Neuron (in vitro differentiated cells): Measurements from ENCODE around the gene STEAP2.

ENCODE experiments used
- H2AFZ ChIP-seq: one replicate; pipeline ENCODE4 v1.6.1; 2013; ENCODE audit warnings: low read depth, mild to moderate bottlenecking, inconsistent platforms, low read length, moderate library complexity
- H3K27me3 ChIP-seq: one replicate; pipeline ENCODE4 v1.6.1; 2013; ENCODE audit warnings: low read length; ENCODE audit not compliant: insufficient read depth
- H3K36me3 ChIP-seq: one replicate; pipeline ENCODE4 v1.6.1; 2013; ENCODE audit warnings: low read length; ENCODE audit not compliant: insufficient read depth
- H3K4me1 ChIP-seq: one replicate; pipeline ENCODE4 v1.6.1; 2013; ENCODE audit warnings: low read length; ENCODE audit not compliant: insufficient read depth
- H3K4me3 ChIP-seq: 2 replicates; pipeline ENCODE4 v1.5.1; 2013; ENCODE audit warnings: mild to moderate bottlenecking, low read length, moderate library complexity
- H3K9me3 ChIP-seq: one replicate; pipeline ENCODE4 v1.6.1; 2013; ENCODE audit warnings: low read length

STEAP2 gene

GRCh38 chr7:90211391-90212148, at the start of gene STEAP2:
Gene STEAP2, plus strand, starts transcription at chr7:90211740. Its CDS starts 13,343 bp downstream, at chr7:90225083.
- no peaks in the 10 kb centered on the region for H3K9me3 ChIP-seq
- H2AFZ ChIP-seq: peak within 1 kb of the TSS; percentile 92
- H3K4me3 ChIP-seq: peak within 1 kb of the TSS; percentile 55
- peaks cover 28% of the 10 kb centered on the region for H3K27me3 ChIP-seq
- H3K4me1 ChIP-seq: peaks cover 8% of the 10 kb centered on the region
- no peaks in the 10 kb centered on the region for H3K36me3 ChIP-seq

GRCh38 chr7:90163534-90163933, 48.0 kb upstream of the STEAP2 start:
- Histone ChIP-seq H2AFZ (no peak overlapping the region), H3K4me3 (no peak overlapping the region), H3K9me3 (no peaks in the 10 kb centered on the region), H3K4me1 (no peaks in the 10 kb centered on the region), H3K27me3 (no peaks in the 10 kb centered on the region), H3K36me3 (no peaks in the 10 kb centered on the region)

- Histone ChIP-seq H2AFZ (no peak overlapping the region), H3K4me3 (no peak overlapping the region), H3K9me3 (peaks cover 2% of the 10 kb centered on the region), H3K27me3 (no peaks in the 10 kb centered on the region), H3K4me1 (no peaks in the 10 kb centered on the region), H3K36me3 (no peaks in the 10 kb centered on the region)
Measured at GRCh38 chr7:90165724-90166123, 45.8 kb upstream of the STEAP2 start.

GRCh38 chr7:90166153-90166552, 45.4 kb upstream of the STEAP2 start:
- Histone ChIP-seq H3K9me3 (peaks cover 2% of the 10 kb centered on the region), H2AFZ (no peak overlapping the region), H3K4me1 (no peaks in the 10 kb centered on the region), H3K36me3 (no peaks in the 10 kb centered on the region), H3K4me3 (no peak overlapping the region), H3K27me3 (no peaks in the 10 kb centered on the region)

- no peak overlapping the region for H3K4me3 ChIP-seq
- H3K9me3 ChIP-seq: peaks cover 2% of the 10 kb centered on the region
- H2AFZ ChIP-seq: no peak overlapping the region
- no peaks in the 10 kb centered on the region for H3K36me3 ChIP-seq
- H3K27me3 ChIP-seq: no peaks in the 10 kb centered on the region
- H3K4me1 ChIP-seq: no peaks in the 10 kb centered on the region
Measured at GRCh38 chr7:90167361-90167760, 44.2 kb upstream of the STEAP2 start.

GRCh38 chr7:90169891-90170290, 41.6 kb upstream of the STEAP2 start:
- Histone ChIP-seq H3K4me1 (no peaks in the 10 kb centered on the region), H3K4me3 (no peak overlapping the region), H2AFZ (no peak overlapping the region), H3K9me3 (peaks cover 2% of the 10 kb centered on the region), H3K27me3 (no peaks in the 10 kb centered on the region), H3K36me3 (no peaks in the 10 kb centered on the region)

- Histone ChIP-seq H2AFZ (no peak overlapping the region), H3K4me1 (no peaks in the 10 kb centered on the region), H3K9me3 (peaks cover 10% of the 10 kb centered on the region), H3K36me3 (no peaks in the 10 kb centered on the region), H3K27me3 (no peaks in the 10 kb centered on the region), H3K4me3 (no peak overlapping the region)
Measured at GRCh38 chr7:90172121-90172520, 39.4 kb upstream of the STEAP2 start.

- no peak overlapping the region for H2AFZ ChIP-seq
- H3K4me1 ChIP-seq: no peaks in the 10 kb centered on the region
- peaks cover 10% of the 10 kb centered on the region for H3K9me3 ChIP-seq
- no peaks in the 10 kb centered on the region for H3K36me3 ChIP-seq
- no peak overlapping the region for H3K4me3 ChIP-seq
- no peaks in the 10 kb centered on the region for H3K27me3 ChIP-seq
Measured at GRCh38 chr7:90172624-90173023, 38.9 kb upstream of the STEAP2 start.

- Histone ChIP-seq H3K9me3 (peaks cover 10% of the 10 kb centered on the region), H3K36me3 (no peaks in the 10 kb centered on the region), H3K4me1 (no peaks in the 10 kb centered on the region), H2AFZ (no peak overlapping the region), H3K4me3 (no peak overlapping the region), H3K27me3 (no peaks in the 10 kb centered on the region)
Measured at GRCh38 chr7:90173127-90173844, 38.3 kb upstream of the STEAP2 start.

GRCh38 chr7:90175667-90176066, 35.9 kb upstream of the STEAP2 start:
- H3K27me3 ChIP-seq: no peaks in the 10 kb centered on the region
- H3K4me1 ChIP-seq: no peaks in the 10 kb centered on the region
- H3K4me3 ChIP-seq: no peak overlapping the region
- H3K36me3 ChIP-seq: no peaks in the 10 kb centered on the region
- H2AFZ ChIP-seq: no peak overlapping the region
- H3K9me3 ChIP-seq: peaks cover 9% of the 10 kb centered on the region

- Histone ChIP-seq H3K27me3 (no peaks in the 10 kb centered on the region), H3K36me3 (no peaks in the 10 kb centered on the region), H3K4me1 (no peaks in the 10 kb centered on the region), H3K4me3 (no peak overlapping the region), H2AFZ (no peak overlapping the region), H3K9me3 (peaks cover 8% of the 10 kb centered on the region)
Measured at GRCh38 chr7:90176195-90176594, 35.3 kb upstream of the STEAP2 start.

- no peaks in the 10 kb centered on the region for H3K36me3 ChIP-seq
- H3K9me3 ChIP-seq: peaks cover 8% of the 10 kb centered on the region
- no peaks in the 10 kb centered on the region for H3K27me3 ChIP-seq
- H3K4me3 ChIP-seq: no peak overlapping the region
- H2AFZ ChIP-seq: no peak overlapping the region
- H3K4me1 ChIP-seq: no peaks in the 10 kb centered on the region
Measured at GRCh38 chr7:90178166-90178565, 33.4 kb upstream of the STEAP2 start.

- Histone ChIP-seq H3K9me3 (peaks cover 8% of the 10 kb centered on the region), H2AFZ (no peak overlapping the region), H3K27me3 (no peaks in the 10 kb centered on the region), H3K36me3 (no peaks in the 10 kb centered on the region), H3K4me3 (no peak overlapping the region), H3K4me1 (no peaks in the 10 kb centered on the region)
Measured at GRCh38 chr7:90178679-90179278, 32.8 kb upstream of the STEAP2 start.
